Measurements from ENCODE around the gene WNT3.

The WNT3 gene

DNA sequence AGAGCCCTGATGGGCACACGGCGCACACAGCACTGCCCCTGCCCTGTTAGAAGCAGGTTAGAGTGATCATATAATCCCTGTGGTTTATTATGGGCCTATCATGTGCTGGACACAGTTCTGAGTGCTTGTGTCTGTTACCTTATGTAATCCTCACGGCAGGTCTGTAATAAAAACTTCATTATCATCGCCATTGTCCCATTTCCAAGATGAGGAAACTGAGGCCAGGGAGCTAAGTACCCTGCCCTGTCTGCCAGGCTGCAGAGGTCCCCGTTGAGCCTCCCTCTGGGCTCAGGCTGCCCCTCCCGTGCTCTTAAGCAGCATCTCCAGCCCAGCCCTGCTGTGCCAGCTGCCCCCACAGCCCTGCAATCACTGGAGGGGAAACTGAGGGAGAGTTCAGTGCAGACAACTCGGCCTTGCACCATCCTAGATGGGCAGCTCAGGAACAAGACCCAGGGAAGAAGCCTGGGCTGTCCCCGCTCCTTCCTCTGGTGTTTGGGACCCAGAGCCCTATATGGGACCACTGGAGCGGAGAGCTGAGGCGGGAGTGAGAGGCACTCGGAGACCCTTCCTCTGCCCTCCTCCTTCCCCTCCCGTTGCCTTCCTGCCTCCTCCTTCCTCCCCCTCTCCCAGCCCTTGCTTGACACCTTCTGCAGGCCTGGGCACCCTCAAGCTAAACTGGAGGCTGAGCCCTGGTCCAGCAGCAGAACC lies 42.0 kb downstream of the WNT3 start:
- no peak for TF ChIP-seq NFIC (IDR thresholded peaks at IDR 0.05)
- no peak for TF ChIP-seq TCF12 (IDR thresholded peaks at IDR 0.05; ENCODE audit: low read depth)
- TF ChIP-seq EGR1 (IDR thresholded peaks at IDR 0.05) = no peak
- no peak for TF ChIP-seq RAD21 (IDR thresholded peaks at IDR 0.05; ENCODE audit: low read depth)
- TF ChIP-seq, protein P1, sequence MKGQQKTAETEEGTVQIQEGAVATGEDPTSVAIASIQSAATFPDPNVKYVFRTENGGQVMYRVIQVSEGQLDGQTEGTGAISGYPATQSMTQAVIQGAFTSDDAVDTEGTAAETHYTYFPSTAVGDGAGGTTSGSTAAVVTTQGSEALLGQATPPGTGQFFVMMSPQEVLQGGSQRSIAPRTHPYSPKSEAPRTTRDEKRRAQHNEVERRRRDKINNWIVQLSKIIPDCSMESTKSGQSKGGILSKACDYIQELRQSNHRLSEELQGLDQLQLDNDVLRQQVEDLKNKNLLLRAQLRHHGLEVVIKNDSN (IDR thresholded peaks at IDR 0.05) = no peak
- TF ChIP-seq, protein P2, sequence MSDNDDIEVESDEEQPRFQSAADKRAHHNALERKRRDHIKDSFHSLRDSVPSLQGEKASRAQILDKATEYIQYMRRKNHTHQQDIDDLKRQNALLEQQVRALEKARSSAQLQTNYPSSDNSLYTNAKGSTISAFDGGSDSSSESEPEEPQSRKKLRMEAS (IDR thresholded peaks at IDR 0.05) = no peak
- TF ChIP-seq EP300 (IDR thresholded peaks at IDR 0.05; ENCODE audit: borderline replicate concordance) = no peak
- no peak for TF ChIP-seq TEAD4 (IDR thresholded peaks at IDR 0.05)
- no peak for TF ChIP-seq CEBPB (IDR thresholded peaks at IDR 0.05)
- TF ChIP-seq, protein P3, sequence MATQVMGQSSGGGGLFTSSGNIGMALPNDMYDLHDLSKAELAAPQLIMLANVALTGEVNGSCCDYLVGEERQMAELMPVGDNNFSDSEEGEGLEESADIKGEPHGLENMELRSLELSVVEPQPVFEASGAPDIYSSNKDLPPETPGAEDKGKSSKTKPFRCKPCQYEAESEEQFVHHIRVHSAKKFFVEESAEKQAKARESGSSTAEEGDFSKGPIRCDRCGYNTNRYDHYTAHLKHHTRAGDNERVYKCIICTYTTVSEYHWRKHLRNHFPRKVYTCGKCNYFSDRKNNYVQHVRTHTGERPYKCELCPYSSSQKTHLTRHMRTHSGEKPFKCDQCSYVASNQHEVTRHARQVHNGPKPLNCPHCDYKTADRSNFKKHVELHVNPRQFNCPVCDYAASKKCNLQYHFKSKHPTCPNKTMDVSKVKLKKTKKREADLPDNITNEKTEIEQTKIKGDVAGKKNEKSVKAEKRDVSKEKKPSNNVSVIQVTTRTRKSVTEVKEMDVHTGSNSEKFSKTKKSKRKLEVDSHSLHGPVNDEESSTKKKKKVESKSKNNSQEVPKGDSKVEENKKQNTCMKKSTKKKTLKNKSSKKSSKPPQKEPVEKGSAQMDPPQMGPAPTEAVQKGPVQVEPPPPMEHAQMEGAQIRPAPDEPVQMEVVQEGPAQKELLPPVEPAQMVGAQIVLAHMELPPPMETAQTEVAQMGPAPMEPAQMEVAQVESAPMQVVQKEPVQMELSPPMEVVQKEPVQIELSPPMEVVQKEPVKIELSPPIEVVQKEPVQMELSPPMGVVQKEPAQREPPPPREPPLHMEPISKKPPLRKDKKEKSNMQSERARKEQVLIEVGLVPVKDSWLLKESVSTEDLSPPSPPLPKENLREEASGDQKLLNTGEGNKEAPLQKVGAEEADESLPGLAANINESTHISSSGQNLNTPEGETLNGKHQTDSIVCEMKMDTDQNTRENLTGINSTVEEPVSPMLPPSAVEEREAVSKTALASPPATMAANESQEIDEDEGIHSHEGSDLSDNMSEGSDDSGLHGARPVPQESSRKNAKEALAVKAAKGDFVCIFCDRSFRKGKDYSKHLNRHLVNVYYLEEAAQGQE (IDR thresholded peaks at IDR 0.05; ENCODE audit: low read depth) = no peak
- no peak for TF ChIP-seq YY1 (IDR thresholded peaks at IDR 0.05; ENCODE audit: low read depth)
- TF ChIP-seq TAF1 (IDR thresholded peaks at IDR 0.05; ENCODE audit: low read depth) = no peak
- no peak for TF ChIP-seq CREB1 (IDR thresholded peaks at IDR 0.05; ENCODE audit: low read depth)
- TF ChIP-seq FOXM1 (IDR thresholded peaks at IDR 0.05; ENCODE audit: borderline replicate concordance, low read depth) = no peak

DNA sequence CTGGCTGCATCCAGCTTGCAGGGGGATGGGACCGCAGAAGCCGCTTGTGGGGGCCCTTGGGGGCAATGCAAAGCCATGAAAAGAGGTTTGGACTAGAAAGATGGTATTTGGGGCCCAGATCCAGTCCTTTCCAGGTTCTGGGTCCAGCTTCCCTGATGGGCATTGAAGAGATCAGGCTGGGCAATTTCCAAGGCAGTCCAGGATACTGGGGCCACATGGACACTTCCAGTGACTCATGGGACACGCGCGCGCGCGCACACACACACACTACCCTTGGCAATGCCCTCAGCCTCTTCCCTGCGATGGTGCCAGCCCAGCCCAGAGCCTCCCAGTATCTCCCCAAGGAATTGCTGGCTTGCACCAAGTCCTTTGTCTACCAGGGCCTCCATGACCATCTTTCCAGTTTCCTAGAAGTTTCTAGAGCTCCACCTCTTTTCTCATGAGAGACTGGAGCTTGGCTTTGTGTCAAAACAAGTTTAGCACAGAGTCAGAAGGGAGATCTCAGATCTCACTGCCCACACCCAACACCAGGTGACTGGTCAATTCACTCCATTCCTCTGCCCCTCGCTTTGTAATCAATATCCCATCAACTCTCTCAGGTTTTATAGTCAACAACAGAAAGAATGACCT lies 44.3 kb downstream of the WNT3 start:
- TF ChIP-seq RAD21 (IDR thresholded peaks at IDR 0.05; ENCODE audit: low read depth) (no peak), TCF12 (IDR thresholded peaks at IDR 0.05; ENCODE audit: low read depth) (no peak), ZBTB7A (IDR thresholded peaks at IDR 0.05; ENCODE audit: low read depth) (no peak), YY1 (IDR thresholded peaks at IDR 0.05; ENCODE audit: low read depth) (no peak), CREB1 (IDR thresholded peaks at IDR 0.05; ENCODE audit: low read depth) (no peak), EGR1 (IDR thresholded peaks at IDR 0.05) (no peak), FOXM1 (IDR thresholded peaks at IDR 0.05; ENCODE audit: borderline replicate concordance, low read depth) (no peak), TEAD4 (IDR thresholded peaks at IDR 0.05) (no peak), NFIC (IDR thresholded peaks at IDR 0.05) (no peak), TAF1 (IDR thresholded peaks at IDR 0.05; ENCODE audit: low read depth) (no peak), EP300 (IDR thresholded peaks at IDR 0.05; ENCODE audit: borderline replicate concordance) (no peak)
- TF ChIP-seq, protein P1 (IDR thresholded peaks at IDR 0.05) = no peak
- TF ChIP-seq, protein P3 (IDR thresholded peaks at IDR 0.05; ENCODE audit: low read depth) = no peak
- TF ChIP-seq, protein P2 (IDR thresholded peaks at IDR 0.05) = no peak

DNA sequence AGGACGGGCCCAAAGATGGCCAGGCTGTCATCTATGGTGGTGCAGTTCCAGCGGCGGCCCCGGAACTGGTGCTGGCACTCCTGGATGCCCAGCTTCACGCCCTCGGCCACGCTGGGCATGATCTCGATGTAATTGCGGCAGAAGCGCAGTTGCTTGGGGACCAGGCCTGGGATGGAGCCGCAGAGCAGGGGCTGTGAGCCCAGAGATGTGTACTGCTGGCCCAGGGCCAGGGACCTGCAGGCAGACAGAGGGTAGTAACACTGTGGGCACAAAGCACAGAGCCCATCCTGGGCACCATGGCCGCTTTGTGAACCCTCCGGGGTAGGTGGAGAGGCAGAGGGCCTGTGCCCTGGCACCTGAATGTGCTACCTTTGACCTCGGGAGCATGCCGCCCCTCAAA lies 44.8 kb downstream of the WNT3 start:
- no peak for TF ChIP-seq YY1 (IDR thresholded peaks at IDR 0.05; ENCODE audit: low read depth)
- TF ChIP-seq EP300 (IDR thresholded peaks at IDR 0.05; ENCODE audit: borderline replicate concordance) = no peak
- TF ChIP-seq TAF1 (IDR thresholded peaks at IDR 0.05; ENCODE audit: low read depth) = no peak
- TF ChIP-seq, protein P2 (IDR thresholded peaks at IDR 0.05) = no peak
- no peak for TF ChIP-seq CEBPB (IDR thresholded peaks at IDR 0.05)
- no peak for TF ChIP-seq FOXM1 (IDR thresholded peaks at IDR 0.05; ENCODE audit: borderline replicate concordance, low read depth)

DNA sequence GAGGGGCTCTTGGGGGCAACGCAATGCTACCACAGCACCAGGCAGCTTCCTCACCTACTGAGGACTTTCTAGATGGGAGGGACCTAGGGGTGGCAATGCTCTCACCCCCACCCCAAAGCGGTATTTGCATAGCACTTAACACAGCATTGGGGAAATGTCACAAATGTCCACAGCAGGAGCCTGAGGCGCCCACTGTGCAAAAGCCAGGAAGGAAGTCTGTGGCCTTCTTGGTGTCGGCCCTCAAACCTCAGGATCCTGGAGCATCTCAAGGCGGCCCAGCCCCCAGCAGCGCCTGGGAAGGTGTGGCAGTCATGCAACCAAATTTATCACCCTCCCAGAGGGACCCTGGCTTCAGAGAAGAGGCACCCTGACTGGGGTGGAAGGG lies 45.3 kb downstream of the WNT3 start:
- TF ChIP-seq EP300 (IDR thresholded peaks at IDR 0.05; ENCODE audit: borderline replicate concordance) (no peak), RAD21 (IDR thresholded peaks at IDR 0.05; ENCODE audit: low read depth) (no peak), TCF12 (IDR thresholded peaks at IDR 0.05; ENCODE audit: low read depth) (no peak), YY1 (IDR thresholded peaks at IDR 0.05; ENCODE audit: low read depth) (no peak), EGR1 (IDR thresholded peaks at IDR 0.05) (no peak), CEBPB (IDR thresholded peaks at IDR 0.05) (no peak), ZBTB7A (IDR thresholded peaks at IDR 0.05; ENCODE audit: low read depth) (no peak), TEAD4 (IDR thresholded peaks at IDR 0.05) (no peak), FOXM1 (IDR thresholded peaks at IDR 0.05; ENCODE audit: borderline replicate concordance, low read depth) (no peak), CREB1 (IDR thresholded peaks at IDR 0.05; ENCODE audit: low read depth) (no peak), NFIC (IDR thresholded peaks at IDR 0.05) (no peak)
- TF ChIP-seq, protein P1 (IDR thresholded peaks at IDR 0.05) = no peak
- TF ChIP-seq, protein P2 (IDR thresholded peaks at IDR 0.05) = no peak
- TF ChIP-seq, protein P3 (IDR thresholded peaks at IDR 0.05; ENCODE audit: low read depth) = no peak

Data from Ishikawa (cell line).